ENCODE results near the gene WDHD1.
"Not testable (repeated sequence)": the region's sequence is repeated elsewhere in the genome, so short reads cannot be mapped to it uniquely, and the experiment has no call there.

Gene WDHD1

GRCh38 chr14:54974788-54975414 lies 52.0 kb downstream of the WDHD1 start:
- no peaks in the 10 kb centered on the region for H4K20me1 ChIP-seq (ENCODE audit: insufficient read depth, low read length)
- no peaks in the 10 kb centered on the region for H3K9me3 ChIP-seq (replicated peaks; ENCODE audit: insufficient read depth, low read length)
- DNase-seq = no peak
- TF ChIP-seq, protein P1, sequence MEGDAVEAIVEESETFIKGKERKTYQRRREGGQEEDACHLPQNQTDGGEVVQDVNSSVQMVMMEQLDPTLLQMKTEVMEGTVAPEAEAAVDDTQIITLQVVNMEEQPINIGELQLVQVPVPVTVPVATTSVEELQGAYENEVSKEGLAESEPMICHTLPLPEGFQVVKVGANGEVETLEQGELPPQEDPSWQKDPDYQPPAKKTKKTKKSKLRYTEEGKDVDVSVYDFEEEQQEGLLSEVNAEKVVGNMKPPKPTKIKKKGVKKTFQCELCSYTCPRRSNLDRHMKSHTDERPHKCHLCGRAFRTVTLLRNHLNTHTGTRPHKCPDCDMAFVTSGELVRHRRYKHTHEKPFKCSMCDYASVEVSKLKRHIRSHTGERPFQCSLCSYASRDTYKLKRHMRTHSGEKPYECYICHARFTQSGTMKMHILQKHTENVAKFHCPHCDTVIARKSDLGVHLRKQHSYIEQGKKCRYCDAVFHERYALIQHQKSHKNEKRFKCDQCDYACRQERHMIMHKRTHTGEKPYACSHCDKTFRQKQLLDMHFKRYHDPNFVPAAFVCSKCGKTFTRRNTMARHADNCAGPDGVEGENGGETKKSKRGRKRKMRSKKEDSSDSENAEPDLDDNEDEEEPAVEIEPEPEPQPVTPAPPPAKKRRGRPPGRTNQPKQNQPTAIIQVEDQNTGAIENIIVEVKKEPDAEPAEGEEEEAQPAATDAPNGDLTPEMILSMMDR (IDR thresholded peaks at IDR 0.05; ENCODE audit: low read length) = no peak
- TF ChIP-seq EZH2 (optimal IDR thresholded peaks at IDR 0.05; ENCODE audit: low read depth, low read length) = no peak
- no peak for TF ChIP-seq EZH2phosphoT487 (IDR thresholded peaks at IDR 0.05; ENCODE audit: low read length)
- no peak overlapping the region for H3K9ac ChIP-seq (ENCODE audit: low read length)
- no peaks in the 10 kb centered on the region for H3K4me1 ChIP-seq (ENCODE audit: low read length)
- no peaks in the 10 kb centered on the region for H3K9me2 ChIP-seq (replicated peaks; ENCODE audit: insufficient read depth, low read length)
- H3K79me2 ChIP-seq (ENCODE audit: low read length) = no peaks in the 10 kb centered on the region
- no peaks in the 10 kb centered on the region for H3K36me3 ChIP-seq (replicated peaks; ENCODE audit: insufficient read depth, low read length)
- no peak overlapping the region for H3K27ac ChIP-seq (ENCODE audit: low read length)
- no peaks in the 10 kb centered on the region for H3K27me3 ChIP-seq (replicated peaks; ENCODE audit: insufficient read depth, low read length)
- no peak overlapping the region for H3K4me2 ChIP-seq (ENCODE audit: low read depth, low read length)
- H3K4me3 ChIP-seq (ENCODE audit: low read length) = no peak overlapping the region
- no peaks in the 10 kb centered on the region for H3F3A ChIP-seq (ENCODE audit: insufficient read depth, low read length)
- H2AFZ ChIP-seq (ENCODE audit: low read length) = no peak overlapping the region

DNA sequence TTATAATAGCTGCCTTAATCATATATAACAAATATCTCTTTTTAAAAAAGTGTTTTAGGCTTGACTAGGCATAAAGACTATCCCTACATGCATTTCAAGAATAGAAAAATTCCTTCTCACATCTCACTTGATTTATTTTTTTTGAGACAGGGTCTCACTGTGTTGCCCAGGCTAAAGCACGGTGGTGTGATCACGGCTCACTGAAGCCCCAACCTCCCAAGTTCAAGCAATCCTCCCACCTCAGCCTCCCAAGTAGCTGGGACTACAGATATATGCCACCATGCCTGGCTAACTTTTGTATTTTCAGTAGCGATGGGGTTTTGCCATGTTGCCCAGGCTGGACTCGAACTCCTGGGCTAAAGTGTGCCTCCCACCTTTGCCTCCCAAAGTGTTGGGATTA lies 59.4 kb downstream of the WDHD1 start:
- H4K20me1 ChIP-seq (ENCODE audit: insufficient read depth, low read length) = no peaks in the 10 kb centered on the region
- no peaks in the 10 kb centered on the region for H3F3A ChIP-seq (ENCODE audit: insufficient read depth, low read length)
- no peaks in the 10 kb centered on the region for H3K27me3 ChIP-seq (replicated peaks; ENCODE audit: insufficient read depth, low read length)
- no peaks in the 10 kb centered on the region for H3K9me3 ChIP-seq (replicated peaks; ENCODE audit: insufficient read depth, low read length)
- TF ChIP-seq, protein P1 (IDR thresholded peaks at IDR 0.05; ENCODE audit: low read length) = no peak
- H3K9me2 ChIP-seq (replicated peaks; ENCODE audit: insufficient read depth, low read length) = no peaks in the 10 kb centered on the region
- H3K9ac ChIP-seq (ENCODE audit: low read length) = no peak overlapping the region
- H3K4me1 ChIP-seq (ENCODE audit: low read length) = no peaks in the 10 kb centered on the region
- no peak overlapping the region for H3K4me3 ChIP-seq (ENCODE audit: low read length)
- H2AFZ ChIP-seq (ENCODE audit: low read length) = no peak overlapping the region
- H3K4me2 ChIP-seq (ENCODE audit: low read depth, low read length) = no peak overlapping the region
- H3K27ac ChIP-seq (ENCODE audit: low read length) = no peak overlapping the region
- no peak for DNase-seq
- H3K79me2 ChIP-seq (ENCODE audit: low read length) = no peaks in the 10 kb centered on the region
- no peaks in the 10 kb centered on the region for H3K36me3 ChIP-seq (replicated peaks; ENCODE audit: insufficient read depth, low read length)

- no peaks in the 10 kb centered on the region for H3F3A ChIP-seq (ENCODE audit: insufficient read depth, low read length)
- H3K4me3 ChIP-seq (ENCODE audit: low read length) = no peak overlapping the region
- no peak overlapping the region for H3K27ac ChIP-seq (ENCODE audit: low read length)
- H3K9me2 ChIP-seq (replicated peaks; ENCODE audit: insufficient read depth, low read length) = no peaks in the 10 kb centered on the region
- H3K4me2 ChIP-seq (ENCODE audit: low read depth, low read length) = no peak overlapping the region
- TF ChIP-seq EZH2phosphoT487 (IDR thresholded peaks at IDR 0.05; ENCODE audit: low read length) = no peak
- TF ChIP-seq EZH2 (optimal IDR thresholded peaks at IDR 0.05; ENCODE audit: low read depth, low read length) = no peak
- TF ChIP-seq, protein P1 (IDR thresholded peaks at IDR 0.05; ENCODE audit: low read length) = no peak
- H3K9me3 ChIP-seq (replicated peaks; ENCODE audit: insufficient read depth, low read length) = no peaks in the 10 kb centered on the region
- no peaks in the 10 kb centered on the region for H3K4me1 ChIP-seq (ENCODE audit: low read length)
- H4K20me1 ChIP-seq (ENCODE audit: insufficient read depth, low read length) = no peaks in the 10 kb centered on the region
- no peaks in the 10 kb centered on the region for H3K79me2 ChIP-seq (ENCODE audit: low read length)
- no peaks in the 10 kb centered on the region for H3K36me3 ChIP-seq (replicated peaks; ENCODE audit: insufficient read depth, low read length)
- no peak overlapping the region for H3K9ac ChIP-seq (ENCODE audit: low read length)
- DNase-seq = no peak
- no peak overlapping the region for H2AFZ ChIP-seq (ENCODE audit: low read length)
- no peaks in the 10 kb centered on the region for H3K27me3 ChIP-seq (replicated peaks; ENCODE audit: insufficient read depth, low read length)
These were observed 71.8 kb downstream of the WDHD1 start for GRCh38 chr14:54955143-54955542.

- DNase-seq; H3K27ac ChIP-seq (ENCODE audit: low read length); H3F3A ChIP-seq (ENCODE audit: insufficient read depth, low read length); H4K20me1 ChIP-seq (ENCODE audit: insufficient read depth, low read length); H3K4me1 ChIP-seq (ENCODE audit: low read length); H2AFZ ChIP-seq (ENCODE audit: low read length); H3K4me3 ChIP-seq (ENCODE audit: low read length); H3K36me3 ChIP-seq (replicated peaks; ENCODE audit: insufficient read depth, low read length); H3K9me2 ChIP-seq (replicated peaks; ENCODE audit: insufficient read depth, low read length); H3K4me2 ChIP-seq (ENCODE audit: low read depth, low read length); H3K9ac ChIP-seq (ENCODE audit: low read length); H3K9me3 ChIP-seq (replicated peaks; ENCODE audit: insufficient read depth, low read length); H3K27me3 ChIP-seq (replicated peaks; ENCODE audit: insufficient read depth, low read length); H3K79me2 ChIP-seq (ENCODE audit: low read length): not testable (repeated sequence)
These were observed 73.3 kb downstream of the WDHD1 start for GRCh38 chr14:54953609-54954008.

- not testable (repeated sequence) for H3F3A ChIP-seq (ENCODE audit: insufficient read depth, low read length); H3K9me3 ChIP-seq (replicated peaks; ENCODE audit: insufficient read depth, low read length); H3K79me2 ChIP-seq (ENCODE audit: low read length); H3K9me2 ChIP-seq (replicated peaks; ENCODE audit: insufficient read depth, low read length); DNase-seq; H3K4me3 ChIP-seq (ENCODE audit: low read length); H3K27me3 ChIP-seq (replicated peaks; ENCODE audit: insufficient read depth, low read length); H3K9ac ChIP-seq (ENCODE audit: low read length); H3K36me3 ChIP-seq (replicated peaks; ENCODE audit: insufficient read depth, low read length); H4K20me1 ChIP-seq (ENCODE audit: insufficient read depth, low read length); H3K27ac ChIP-seq (ENCODE audit: low read length); H3K4me2 ChIP-seq (ENCODE audit: low read depth, low read length); H3K4me1 ChIP-seq (ENCODE audit: low read length); H2AFZ ChIP-seq (ENCODE audit: low read length)
These were observed 74.1 kb downstream of the WDHD1 start for GRCh38 chr14:54952803-54953202.
